ENCODE results near the gene KDM8.

The KDM8 gene

GRCh38 chr16:27269300-27270150 lies 66.2 kb downstream of the KDM8 start:
- no peak for DNase-seq (ENCODE audit: low read depth)

GRCh38 chr16:27270349-27270748 lies 67.0 kb downstream of the KDM8 start:
- DNase-seq (ENCODE audit: low read depth), result no peak

Measured in non-pigmented ciliary epithelial cell (primary cell).